ENCODE results near the gene SOHLH1. TPM values are rescaled to one million over a fixed set of nuclear protein-coding genes. Genes with fewer than 3 reads are reported as not detected.

Gene SOHLH1
- total RNA-seq, 1 experiment from 2014 or later: not detected

DNA sequence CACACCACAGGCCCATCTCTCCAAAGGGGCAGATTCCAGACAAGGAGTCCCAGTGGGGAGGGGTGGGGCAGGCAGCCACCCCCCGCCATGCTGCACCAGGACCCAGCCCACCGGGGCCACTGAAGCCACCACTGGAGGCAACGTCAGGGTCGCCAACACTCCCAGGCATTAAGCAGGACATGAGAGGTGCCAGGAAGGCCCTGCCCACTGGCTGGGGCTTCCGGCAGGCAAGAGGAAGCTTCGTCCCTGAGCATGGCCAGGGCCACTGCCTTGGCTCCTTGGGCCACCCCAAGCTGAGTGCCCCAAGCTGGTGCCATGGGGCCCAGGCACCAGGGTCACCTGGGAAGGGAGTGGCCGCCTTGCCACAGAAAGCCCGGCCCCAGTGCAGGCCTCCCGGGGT lies 20.2 kb upstream of the SOHLH1 start:
- Mint-ChIP-seq H3K27me3 (ENCODE audit: insufficient read depth, unreplicated experiment) (peaks cover 24% of the 10 kb centered on the region), H3K4me1 (ENCODE audit: insufficient read depth, unreplicated experiment) (no peaks in the 10 kb centered on the region), H3K9me3 (ENCODE audit: unreplicated experiment) (no peaks in the 10 kb centered on the region), H3K27ac (ENCODE audit: low read depth, unreplicated experiment) (no peak overlapping the region), H3K4me3 (ENCODE audit: unreplicated experiment) (no peak overlapping the region), H3K36me3 (ENCODE audit: insufficient read depth, unreplicated experiment) (no peaks in the 10 kb centered on the region)
- BruUV-seq (replicated peaks): no TSS peak
- no peak for DNase-seq (ENCODE audit: unreplicated experiment)
- POLR2A ChIA-PET: no interaction called here
- CTCF ChIA-PET: interaction anchor here (0.8 kb wide), 1 partner anchor 403 kb away, joined by 4 read pairs; no protein-coding TSS in a partner anchor
- TF ChIP-seq CTCF (IDR thresholded peaks at IDR 0.05; ENCODE audit: unreplicated experiment): no peak
- intact Hi-C loops (cut with micrococcal nuclease): no loop called here

- no TSS peak for BruUV-seq (replicated peaks)
Measured at GRCh38 chr9:135718616-135719015, 19.3 kb upstream of the SOHLH1 start.

DNA sequence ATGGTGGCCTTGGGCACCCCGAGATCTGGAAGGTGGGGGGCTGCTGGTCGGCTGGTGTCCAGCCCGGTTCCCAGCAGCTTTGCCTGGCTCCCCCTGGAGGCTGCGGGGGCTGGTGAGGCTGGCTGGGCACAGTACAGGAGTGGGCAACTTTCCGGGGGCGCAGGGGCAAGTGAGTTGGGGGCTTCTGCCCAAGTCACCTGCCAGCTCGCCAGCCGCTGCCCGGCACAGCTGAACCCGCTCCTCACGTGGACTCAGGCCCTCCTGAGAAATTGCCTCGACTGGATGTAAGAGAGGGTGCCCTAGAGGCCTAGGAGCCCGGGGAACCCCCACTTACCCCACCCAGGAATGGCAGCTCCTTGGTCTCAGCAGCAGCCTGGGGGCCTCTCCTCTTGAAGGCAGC lies 18.1 kb upstream of the SOHLH1 start:
- BruUV-seq (replicated peaks): no TSS peak
- TF ChIP-seq CTCF (IDR thresholded peaks at IDR 0.05; ENCODE audit: unreplicated experiment): no peak
- intact Hi-C loops (cut with micrococcal nuclease): no loop called here
- no peak overlapping the region for H3K27ac Mint-ChIP-seq (ENCODE audit: low read depth, unreplicated experiment)
- H3K9me3 Mint-ChIP-seq (ENCODE audit: unreplicated experiment): no peaks in the 10 kb centered on the region
- peaks cover 24% of the 10 kb centered on the region for H3K27me3 Mint-ChIP-seq (ENCODE audit: insufficient read depth, unreplicated experiment)
- ChIA-PET POLR2A (no interaction called here), CTCF (interaction anchor here (0.6 to 1.4 kb wide), 3 partner anchors 79 to 278 kb away, joined by 3 to 5 read pairs (median 4); no protein-coding TSS in a partner anchor)
- DNase-seq (ENCODE audit: unreplicated experiment): no peak
- no peaks in the 10 kb centered on the region for H3K36me3 Mint-ChIP-seq (ENCODE audit: insufficient read depth, unreplicated experiment)
- H3K4me3 Mint-ChIP-seq (ENCODE audit: unreplicated experiment): no peak overlapping the region
- no peaks in the 10 kb centered on the region for H3K4me1 Mint-ChIP-seq (ENCODE audit: insufficient read depth, unreplicated experiment)

More at GRCh38 chr9:135718616-135719015, 19.3 kb upstream of the SOHLH1 start:
- Mint-ChIP-seq H3K27ac (ENCODE audit: low read depth, unreplicated experiment) (no peak overlapping the region), H3K36me3 (ENCODE audit: insufficient read depth, unreplicated experiment) (no peaks in the 10 kb centered on the region), H3K4me3 (ENCODE audit: unreplicated experiment) (no peak overlapping the region), H3K4me1 (ENCODE audit: insufficient read depth, unreplicated experiment) (no peaks in the 10 kb centered on the region), H3K27me3 (ENCODE audit: insufficient read depth, unreplicated experiment) (peaks cover 24% of the 10 kb centered on the region), H3K9me3 (ENCODE audit: unreplicated experiment) (no peaks in the 10 kb centered on the region)
- TF ChIP-seq CTCF (IDR thresholded peaks at IDR 0.05; ENCODE audit: unreplicated experiment): no peak
- DNase-seq (ENCODE audit: unreplicated experiment): peak; percentile 69
- intact Hi-C loops (cut with micrococcal nuclease): no loop called here
- CTCF ChIA-PET: no interaction called here
- POLR2A ChIA-PET: interaction anchor here (0.6 kb wide), 1 partner anchor 23 kb away, joined by 3 read pairs; no protein-coding TSS in a partner anchor

- Mint-ChIP-seq H3K27me3 (ENCODE audit: insufficient read depth, unreplicated experiment) (peaks cover 25% of the 10 kb centered on the region), H3K4me1 (ENCODE audit: insufficient read depth, unreplicated experiment) (no peaks in the 10 kb centered on the region), H3K9me3 (ENCODE audit: unreplicated experiment) (no peaks in the 10 kb centered on the region), H3K36me3 (ENCODE audit: insufficient read depth, unreplicated experiment) (no peaks in the 10 kb centered on the region), H3K4me3 (ENCODE audit: unreplicated experiment) (no peak overlapping the region), H3K27ac (ENCODE audit: low read depth, unreplicated experiment) (no peak overlapping the region)
- no TSS peak for BruUV-seq (replicated peaks)
- ChIA-PET CTCF (interaction anchor here (1.4 kb wide), 1 partner anchor 114 kb away, joined by 3 read pairs; no protein-coding TSS in a partner anchor), POLR2A (no interaction called here)
- intact Hi-C loops (cut with micrococcal nuclease): no loop called here
- TF ChIP-seq CTCF (IDR thresholded peaks at IDR 0.05; ENCODE audit: unreplicated experiment): no peak
- DNase-seq (ENCODE audit: unreplicated experiment): no peak
Measured at GRCh38 chr9:135716045-135716444, 16.8 kb upstream of the SOHLH1 start.
